Hypothalamus (tissue), 51 donors: ENCODE data around the gene SHISA5.
"Not testable (repeated sequence)": the region's sequence is repeated elsewhere in the genome, so short reads cannot be mapped to it uniquely, and the experiment has no call there.

ENCODE experiments used
- DNase-seq, 51 donors: peaks; one replicate each; lab custom pipeline; 2025; lab: John Stamatoyannopoulos, UW

The SHISA5 gene

DNA sequence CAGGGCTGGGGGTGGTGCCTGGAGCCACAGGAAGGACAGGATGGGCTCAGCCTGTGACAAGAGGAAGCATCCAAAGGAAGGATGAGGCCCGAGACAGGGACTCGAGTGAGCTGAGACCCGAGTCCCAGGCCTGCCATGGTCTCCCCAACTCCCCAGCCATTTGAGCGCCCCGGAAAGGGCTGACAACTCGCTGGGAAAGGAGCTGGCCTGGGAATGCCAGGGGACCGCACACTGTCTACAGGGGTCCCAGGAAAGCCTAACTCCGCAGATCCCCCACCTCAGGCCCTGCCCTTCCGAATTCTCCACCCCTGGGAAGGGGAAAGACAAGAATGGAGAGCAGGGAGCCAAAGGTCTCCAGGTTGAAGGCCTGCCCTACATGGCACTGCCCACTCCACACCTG is 21.0 kb upstream of the SHISA5 start:
- DNase-seq, result no peak

DNA sequence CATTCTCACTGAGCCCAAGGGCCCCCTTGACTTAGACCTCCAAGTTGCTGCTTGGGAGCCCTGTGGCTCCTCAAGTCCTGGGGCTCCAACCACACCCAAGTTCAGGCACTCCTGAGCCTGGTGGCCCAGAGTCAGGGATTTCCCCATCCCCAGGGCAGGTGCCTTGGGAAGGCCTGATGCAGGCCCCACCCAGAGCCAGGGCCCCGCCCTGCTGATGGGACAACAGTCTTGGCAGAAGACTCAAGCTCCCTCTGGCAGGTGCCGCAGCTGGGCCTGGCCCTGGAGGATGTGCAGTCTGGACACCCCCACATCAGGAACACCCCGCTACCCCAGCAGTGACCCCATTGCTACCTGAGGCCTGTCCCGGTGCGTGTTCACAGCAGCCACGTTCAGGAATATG is 17.7 kb upstream of the SHISA5 start:
- no peak for DNase-seq

DNA sequence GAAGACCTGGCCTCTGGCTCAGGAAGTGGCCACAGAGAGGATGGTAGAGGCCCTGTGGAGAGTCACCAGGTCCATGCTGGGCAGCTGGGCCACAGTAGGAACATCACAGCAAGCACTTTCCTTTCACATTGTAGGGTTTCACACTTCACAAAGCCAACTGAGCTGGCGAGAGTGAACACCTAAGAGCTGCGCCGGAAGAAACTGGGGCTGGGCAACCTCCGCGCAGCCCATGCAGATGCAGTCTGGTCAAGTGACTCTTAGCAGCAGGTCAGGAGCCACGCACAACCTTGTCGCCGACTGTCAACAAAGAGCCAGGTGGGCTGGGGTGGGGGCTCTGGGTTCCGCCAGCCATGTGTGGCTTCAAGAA is 15.3 kb upstream of the SHISA5 start:
- no peak for DNase-seq

DNA sequence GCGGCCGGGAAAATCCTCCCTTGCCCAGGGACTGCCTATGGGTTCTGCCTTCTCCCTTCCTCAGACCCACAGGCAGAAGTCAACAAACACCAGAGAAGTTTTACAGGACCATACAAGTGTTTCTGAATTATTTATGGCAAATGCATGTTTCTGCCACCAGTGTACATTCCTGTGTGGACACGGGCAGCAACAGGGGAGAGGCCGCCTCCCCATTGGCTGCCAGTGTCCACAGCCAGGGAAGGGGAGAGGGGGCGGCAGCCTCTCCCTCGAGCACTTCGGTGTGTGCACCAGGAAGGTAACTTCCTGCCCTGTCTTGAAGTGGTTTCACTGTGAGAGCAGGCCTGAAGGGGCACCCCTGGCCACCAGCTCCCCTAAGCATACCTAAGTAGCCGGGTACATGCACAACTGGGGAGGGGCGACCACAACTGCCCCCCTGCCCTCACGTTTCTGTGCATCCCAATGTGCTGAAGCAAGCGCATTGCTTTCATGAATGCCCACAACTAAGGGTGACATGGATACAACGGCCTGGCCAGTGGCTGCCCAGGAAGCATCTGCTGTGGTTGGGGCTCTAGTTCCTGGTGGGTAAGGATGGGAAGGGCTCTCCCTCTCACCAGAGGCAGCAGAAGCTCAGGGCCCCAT is 14.8 kb upstream of the SHISA5 start:
- no peak for DNase-seq

DNA sequence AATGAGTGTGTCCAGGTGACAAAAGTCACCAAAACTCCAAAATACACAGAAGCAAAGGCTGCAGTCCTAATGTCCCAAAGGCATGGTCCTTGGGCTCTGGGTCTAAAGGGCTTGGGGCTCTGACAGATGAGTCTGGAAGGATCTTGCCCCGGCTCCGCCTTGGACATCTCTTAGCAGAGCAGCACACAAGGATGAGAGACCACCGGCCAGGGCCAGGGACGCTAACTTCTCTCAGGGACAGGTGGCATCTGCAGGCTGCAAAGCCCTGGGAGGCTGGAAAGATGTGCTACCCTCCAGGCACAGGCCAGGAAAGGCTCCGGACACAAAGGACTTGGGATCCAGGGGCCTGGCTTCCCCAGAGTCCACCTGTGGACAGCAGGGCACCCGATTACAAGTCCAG is 14.1 kb upstream of the SHISA5 start:
- no peak for DNase-seq

DNA sequence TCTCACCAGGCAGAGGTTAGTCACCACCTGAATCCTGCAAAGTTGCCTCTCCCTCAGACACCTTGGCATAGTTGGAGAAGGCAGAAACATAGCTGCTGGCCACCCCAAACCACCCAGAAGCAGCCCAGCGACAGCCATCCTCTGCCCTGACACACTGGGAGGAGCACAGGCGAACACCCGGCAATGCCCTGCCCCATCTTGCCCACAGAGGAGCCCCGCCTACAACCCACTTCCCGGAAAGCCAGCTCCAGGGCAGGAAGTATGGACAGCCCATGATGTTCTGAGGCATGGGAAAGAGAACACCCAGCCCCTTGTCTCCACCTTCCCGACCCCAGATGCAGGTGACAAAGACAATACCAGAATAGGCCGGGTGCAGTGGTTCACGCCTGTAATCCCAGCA is 12.6 kb upstream of the SHISA5 start:
- DNase-seq, result no peak

DNA sequence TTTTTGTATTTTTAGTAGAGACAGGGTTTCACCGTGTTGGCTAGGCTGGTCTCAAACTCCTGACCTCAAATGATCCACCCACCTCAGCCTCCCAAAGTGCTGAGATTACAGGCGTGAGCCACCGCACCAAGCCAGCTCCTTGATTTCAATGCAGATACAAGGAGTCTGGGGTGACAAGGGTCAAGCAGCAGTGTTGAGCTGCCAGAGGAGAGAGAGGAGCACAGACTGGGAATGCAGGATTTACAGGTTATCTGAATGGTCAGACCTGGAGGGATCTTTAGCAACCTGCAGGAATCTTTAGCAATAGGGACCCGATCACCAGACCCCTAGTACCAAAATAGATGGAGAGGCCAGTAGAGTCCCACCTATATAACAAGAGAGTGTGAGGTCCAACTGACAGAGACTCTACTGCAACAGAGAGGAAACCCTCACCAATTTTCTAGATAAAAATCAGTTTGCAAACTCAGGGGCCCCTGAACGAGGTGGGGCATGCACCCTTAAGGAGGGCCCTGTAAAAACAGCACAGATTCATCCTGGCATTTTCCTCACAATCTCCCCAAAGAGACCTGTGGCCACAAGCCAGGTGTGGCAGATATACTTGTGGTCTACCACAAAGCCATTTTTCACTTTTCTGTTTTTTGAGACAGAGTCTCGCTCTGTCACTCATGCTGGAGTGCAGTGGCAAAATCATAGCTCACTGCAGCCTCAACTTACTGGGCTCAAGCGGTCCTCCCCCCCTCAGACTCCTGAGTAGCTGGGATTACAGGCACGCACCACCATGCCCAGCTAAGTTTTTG is 10.7 kb upstream of the SHISA5 start:
- DNase-seq, result no peak

DNA sequence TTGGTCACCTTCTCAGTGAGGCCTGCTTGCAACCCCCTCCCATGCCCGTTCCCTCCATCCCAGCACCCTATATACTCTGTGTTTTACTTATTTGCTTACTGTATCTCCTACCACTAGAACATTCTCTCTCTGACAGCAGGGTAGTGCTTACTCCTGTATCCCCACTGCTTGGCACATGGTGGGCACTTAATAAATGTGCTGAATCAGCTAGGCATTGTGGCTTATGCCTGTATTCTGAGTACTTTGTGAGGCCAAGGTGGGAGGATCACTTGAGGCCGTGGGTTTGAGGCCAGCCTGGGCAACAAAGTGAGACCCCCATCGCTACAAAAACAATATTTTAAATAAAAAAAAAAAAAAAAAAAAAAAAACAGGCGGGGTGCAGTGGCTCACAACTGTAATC is 7.6 kb upstream of the SHISA5 start:
- DNase-seq, result no peak

DNA sequence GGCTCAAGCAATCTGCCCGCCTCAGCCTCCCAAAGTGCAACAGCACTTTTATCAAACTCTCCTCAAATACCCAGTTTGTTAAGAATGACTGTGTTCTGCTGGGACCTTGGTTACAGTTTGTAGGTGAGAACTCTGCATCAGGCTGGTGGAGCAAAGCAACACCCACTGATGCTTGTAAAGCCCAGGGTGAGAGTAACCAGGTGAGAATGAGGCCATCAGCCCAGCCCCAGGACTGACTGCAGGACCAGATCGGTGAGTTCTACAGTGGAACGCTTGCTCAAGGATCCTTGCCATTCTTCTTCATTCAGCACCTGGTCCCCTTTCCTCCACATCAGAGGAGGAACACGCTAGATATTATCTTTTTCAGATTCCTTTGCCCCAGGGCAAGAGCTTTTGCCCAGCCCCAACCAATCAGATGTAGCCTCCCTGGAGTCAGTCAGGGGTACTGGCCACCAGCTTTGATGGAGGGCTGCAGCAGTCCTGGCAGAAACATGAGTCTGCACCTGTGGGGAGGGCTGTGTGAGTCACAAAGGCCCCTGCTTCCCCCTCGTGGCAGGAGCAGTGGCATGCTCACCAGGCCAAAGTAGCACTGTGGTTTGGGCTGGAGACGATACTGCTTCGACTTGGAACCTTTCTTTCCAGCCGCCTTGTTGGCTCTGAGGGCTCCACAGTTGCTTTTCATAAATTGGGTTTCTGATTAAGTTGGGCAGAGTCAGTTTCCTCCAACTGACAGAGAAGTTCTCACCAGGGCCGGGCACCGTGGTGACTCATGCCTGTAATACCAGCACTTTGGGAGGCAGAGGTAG is 3.5 kb upstream of the SHISA5 start:
- DNase-seq, result peak in 21 of 51 donors; percentile 4 to 53 (median 16)

DNA sequence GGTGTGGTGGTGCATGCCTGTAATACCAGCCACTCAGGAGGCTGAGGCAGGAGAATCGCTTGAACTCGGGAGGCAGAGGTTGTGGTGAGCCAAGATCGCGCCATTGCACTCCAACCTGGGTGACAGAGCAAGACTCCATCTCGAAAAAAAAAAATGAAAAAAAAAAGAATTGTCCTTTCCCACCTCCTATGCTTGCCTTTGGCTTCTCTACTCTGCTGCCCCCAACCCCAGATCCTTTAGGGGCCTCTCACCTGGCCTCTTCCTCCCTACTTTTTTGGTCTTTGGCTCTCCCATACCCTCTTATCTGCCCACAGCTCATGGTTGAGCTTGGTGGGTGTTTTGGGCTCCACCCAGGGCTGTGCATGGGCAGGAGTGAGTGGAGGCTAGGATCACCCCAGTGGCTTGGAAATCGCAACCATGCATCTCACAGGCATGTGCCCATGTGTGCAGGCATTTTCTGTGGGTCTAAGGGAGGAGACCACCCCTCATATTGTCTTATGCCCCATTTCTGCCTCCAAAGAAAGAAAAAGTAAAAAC is 2.1 kb upstream of the SHISA5 start:
- DNase-seq, result no peak

DNA sequence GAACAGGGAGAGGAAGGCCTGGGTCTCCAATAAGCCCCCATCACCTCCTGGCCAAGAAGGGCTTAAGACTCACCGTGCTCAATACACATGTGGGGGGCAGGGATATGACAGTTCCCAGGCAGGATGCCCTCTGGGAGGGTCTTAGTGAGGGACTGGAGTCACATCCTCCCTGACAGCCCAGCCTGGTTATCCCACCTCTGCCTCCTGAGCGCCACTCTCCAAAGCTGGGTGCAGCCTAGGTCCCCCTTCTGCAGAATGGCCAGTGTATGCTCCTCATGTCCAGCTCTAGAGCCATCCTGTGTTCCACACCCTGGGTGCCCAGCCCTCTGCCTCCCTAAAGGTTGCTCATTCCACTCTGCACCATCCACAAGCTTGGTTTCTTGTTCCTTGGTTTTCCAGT is 1.2 kb upstream of the SHISA5 start:
- no peak for DNase-seq

DNA sequence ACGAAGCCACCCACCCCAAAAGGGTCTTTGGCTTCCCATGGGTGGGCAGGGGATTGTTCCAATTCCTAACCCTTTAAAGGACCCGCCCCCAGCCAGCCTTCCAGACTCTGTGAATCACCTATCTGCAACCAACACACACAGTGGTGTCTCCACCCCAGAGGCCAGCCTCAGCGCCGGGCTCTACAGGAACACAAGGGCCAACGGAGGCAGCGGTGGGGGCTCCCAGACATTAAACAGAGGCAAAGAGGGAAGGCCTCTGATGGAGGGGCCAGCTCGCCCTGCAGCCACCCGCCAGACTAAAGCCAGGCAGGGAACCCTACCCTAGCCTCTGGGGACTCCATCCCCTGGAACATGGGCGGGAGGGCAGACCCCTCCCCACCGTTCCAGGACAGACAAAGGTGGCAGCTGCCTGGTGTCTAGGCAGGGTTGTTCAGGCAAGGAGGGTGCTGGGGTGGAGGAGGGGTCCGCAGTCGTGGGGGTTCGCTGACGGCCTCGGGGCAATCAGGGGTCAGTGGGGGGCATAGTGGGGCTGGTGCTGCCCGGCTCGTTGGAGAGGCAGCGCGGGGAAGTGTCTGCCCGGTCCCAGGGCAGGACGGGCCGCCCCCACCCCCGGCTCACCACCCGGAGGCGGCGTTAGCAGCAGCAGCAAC is 448 bp downstream of the SHISA5 start:
- peak in 20 of 51 donors; percentile 7 to 52 (median 26) for DNase-seq

DNA sequence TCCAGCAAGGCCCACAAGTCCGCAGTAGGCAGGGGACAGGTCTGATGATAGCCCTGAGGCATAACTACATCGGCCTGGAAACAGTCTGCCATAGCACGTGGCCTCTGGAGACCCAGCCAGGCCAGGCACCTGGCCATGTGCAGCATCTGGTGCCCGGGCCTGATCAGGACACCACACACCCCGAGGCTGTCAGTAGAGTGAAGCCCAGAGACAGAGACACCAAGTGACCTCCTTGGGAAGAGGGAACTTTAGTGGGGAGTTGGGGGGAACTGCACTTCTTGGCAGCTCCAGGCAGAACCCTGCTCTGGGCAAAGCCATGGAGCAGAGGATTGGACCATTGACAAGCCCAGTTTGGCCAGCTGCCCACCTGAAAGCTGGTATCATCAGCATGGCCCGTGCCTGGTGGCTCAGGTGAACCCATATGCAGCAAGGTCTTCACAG is 1.2 kb downstream of the SHISA5 start:
- peak in 31 of 51 donors; percentile 8 to 68 (median 40) for DNase-seq

DNA sequence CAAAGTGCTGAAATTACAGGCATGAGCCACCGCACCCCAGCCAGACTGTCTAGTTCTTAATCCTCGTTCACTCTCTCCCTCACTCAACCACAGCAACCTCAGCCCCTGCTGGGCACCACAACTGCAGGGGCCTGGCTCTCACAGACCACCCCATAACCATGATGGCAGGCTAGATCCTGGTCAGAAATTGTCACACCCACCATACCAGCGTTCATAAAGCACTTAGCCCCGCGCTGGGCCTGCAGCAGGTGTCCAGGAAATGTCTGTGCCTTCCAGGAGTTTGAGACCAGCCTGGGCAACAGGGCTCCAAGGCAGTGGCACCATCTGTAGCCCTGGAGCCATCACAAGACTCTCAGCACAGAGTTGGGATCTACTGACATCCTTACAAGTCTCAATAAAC is 1.9 kb downstream of the SHISA5 start:
- no peak for DNase-seq

DNA sequence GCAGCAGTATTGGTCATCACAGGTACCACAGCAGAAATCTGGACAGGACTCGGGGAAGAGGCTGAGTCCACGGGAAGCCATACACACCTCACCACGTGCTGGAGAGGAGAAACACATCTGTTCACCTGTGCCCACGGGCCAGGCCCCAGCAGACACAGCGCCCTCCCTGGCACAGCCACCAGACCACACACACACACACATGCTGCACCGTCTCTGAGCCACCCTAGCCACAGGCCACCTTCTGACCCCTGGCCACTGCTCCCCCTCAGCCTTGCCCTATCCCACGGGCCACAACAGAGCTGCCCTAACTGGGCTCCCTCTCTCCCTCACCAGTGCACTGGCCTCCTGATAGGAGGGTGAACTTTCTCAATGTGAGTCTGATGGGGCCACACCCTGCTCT is 2.8 kb downstream of the SHISA5 start:
- DNase-seq, result no peak

DNA sequence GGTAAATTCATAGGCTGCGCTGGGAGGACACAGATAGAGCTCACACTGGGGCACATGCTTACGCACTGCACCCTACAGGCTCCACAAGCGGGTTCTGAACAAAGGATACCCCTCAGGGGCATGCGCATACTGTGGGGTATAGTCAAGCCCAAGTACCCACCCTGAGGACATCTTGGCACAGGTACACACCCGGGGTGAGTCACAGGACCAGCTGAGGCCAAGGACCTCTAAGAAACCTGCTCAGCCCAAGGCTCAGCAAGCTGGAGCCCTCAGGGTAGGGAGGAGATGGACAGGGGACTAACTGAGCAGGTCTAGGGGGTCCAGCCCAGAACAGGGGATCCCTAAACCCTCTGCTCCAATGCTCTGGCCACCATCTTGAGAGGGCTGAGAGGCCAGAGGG is 3.3 kb downstream of the SHISA5 start:
- no peak for DNase-seq

DNA sequence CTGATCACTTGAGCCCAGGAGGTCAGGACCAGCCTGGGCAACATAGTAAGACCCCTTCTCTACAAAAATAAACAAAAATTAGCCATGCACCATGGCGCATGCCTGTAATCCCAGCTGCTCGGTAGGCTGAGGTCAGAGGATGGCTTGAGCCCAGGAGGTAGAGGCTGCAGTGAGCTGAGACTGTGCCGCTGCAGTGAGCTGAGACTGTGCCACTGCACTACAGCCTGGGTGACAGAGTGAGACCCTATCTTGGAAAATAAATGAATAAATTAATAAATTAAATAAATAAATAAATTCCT is 10.8 kb downstream of the SHISA5 start:
- DNase-seq, result peak in 2 of 51 donors; percentile 3 to 7

DNA sequence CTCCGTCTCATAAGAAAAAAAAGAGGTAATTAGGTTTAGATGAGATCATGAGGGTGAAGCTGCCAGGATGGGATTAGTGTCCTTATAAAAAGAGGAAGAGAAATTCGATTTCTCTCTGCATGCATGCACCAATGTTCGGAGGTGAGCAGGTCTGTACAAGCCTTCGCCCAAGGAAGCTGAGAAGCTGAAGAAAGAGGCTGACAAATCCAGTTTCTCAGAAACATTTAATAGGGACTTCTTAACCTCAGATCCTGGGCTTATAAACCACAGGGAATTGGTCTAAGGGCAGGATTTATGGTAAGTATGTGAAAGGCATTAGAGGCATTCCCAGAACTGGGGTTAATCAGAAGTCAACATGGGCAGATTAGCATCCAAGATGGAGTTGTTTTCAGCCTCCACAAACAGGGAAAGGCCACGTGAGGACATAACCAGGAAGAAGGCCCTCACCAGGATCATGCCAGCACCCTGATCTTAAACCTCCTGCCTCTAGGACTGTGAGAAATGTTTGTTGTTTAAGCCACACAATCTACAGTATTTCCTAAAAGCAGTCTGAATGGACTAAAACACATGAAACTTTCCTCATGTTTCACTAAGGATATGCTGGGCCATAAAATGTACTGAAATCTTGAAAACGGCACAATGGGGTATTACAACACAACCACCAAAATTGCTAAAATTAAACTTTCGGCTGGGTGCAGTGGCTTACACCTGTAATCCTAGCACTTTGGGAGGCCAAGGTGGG is 11.3 kb downstream of the SHISA5 start:
- DNase-seq, result no peak

DNA sequence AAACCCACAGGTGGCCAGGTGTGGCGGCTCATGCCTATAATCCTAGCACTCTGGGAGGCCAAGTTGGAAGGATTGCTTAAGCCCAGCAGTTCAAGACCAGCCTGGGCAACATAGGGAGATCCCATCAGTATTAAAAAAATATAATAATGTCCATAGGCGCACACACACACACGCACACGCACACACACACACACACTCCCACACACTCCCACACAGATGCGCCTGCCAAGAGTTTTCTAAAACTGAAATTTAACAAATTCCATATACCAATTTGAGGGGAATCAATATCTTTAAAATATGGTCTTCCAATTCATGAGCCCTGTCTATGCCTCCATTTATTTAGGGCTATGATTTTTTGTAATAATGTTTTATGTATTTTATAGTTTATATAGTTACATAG is 17.0 kb downstream of the SHISA5 start:
- DNase-seq, result no peak

DNA sequence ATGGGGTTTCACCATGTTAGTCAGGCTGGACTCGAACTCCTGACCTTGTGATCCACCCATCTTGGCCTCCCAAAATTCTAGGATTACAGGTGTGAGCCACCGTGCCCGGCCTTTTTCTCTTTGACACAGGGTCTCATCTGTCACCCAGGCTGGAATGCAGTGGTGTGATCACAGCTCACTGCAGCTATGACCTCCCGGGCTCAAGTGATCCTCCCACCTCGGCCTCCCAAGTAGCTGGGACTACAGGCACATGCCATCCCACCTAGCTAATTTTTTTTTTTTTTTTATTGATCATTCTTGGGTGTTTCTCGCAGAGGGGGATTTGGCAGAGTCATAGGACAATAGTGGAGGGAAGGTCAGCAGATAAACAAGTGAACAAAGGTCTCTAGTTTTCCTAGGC is 21.2 kb downstream of the SHISA5 start:
- DNase-seq, result not testable (repeated sequence)
